CD4-positive, CD25-positive, alpha-beta regulatory T cell (primary cell): ENCODE measurements around the gene SNTG2. TPM values are rescaled to one million over a fixed set of nuclear protein-coding genes. Genes with fewer than 3 reads are reported as not detected.
"Not testable (repeated sequence)": the region's sequence is repeated elsewhere in the genome, so short reads cannot be mapped to it uniquely, and the experiment has no call there.

Source experiments
- ATAC-seq, 2 donors: fragments of 150-1000 bp; cut with Tn5 transposase; one replicate each; pipeline ENCODE4 v1.10.0; 2021; ENCODE audit warnings: low read depth in 2 of 2, moderate number of reproducible peaks in 2 of 2, moderate library complexity in 1 of 2
- DNase-seq, 3 donors: peaks; one replicate each; pipeline versions ENCODE4 v3.0.0 to v3.0.0-alpha.2; 2012 to 2022; ENCODE audit warnings: mixed read lengths in 1 of 3
- H3K27ac ChIP-seq: one replicate; pipeline ENCODE4 v1.7.0; 2013; ENCODE audit warnings: mild to moderate bottlenecking, low read length; ENCODE audit not compliant: insufficient read depth, poor library complexity, severe bottlenecking
- H3K27me3 ChIP-seq: one replicate; pipeline ENCODE4 v1.7.0; 2013; ENCODE audit warnings: low read length; ENCODE audit not compliant: control insufficient read depth, insufficient read depth
- H3K36me3 ChIP-seq: one replicate; pipeline ENCODE4 v1.7.0; 2013; ENCODE audit warnings: mild to moderate bottlenecking, low read length, moderate library complexity; ENCODE audit not compliant: control insufficient read depth, insufficient read depth
- H3K4me1 ChIP-seq: 2 replicates; pipeline ENCODE4 v1.7.0; 2013; ENCODE audit warnings: mild to moderate bottlenecking, low read length; ENCODE audit not compliant: insufficient read depth, control insufficient read depth, poor library complexity, severe bottlenecking
- H3K4me3 ChIP-seq: one replicate; pipeline ENCODE4 v1.7.0; 2013; ENCODE audit warnings: low read depth, mild to moderate bottlenecking, low read length, moderate library complexity
- H3K9me3 ChIP-seq, 2 experiments: 1 replicate in 1 of 2; 2 replicates in 1 of 2; pipeline ENCODE4 v1.7.0; 2013; ENCODE audit warnings: low read length in 2 of 2, mild to moderate bottlenecking in 1 of 2, moderate library complexity in 1 of 2; ENCODE audit not compliant: control insufficient read depth in 2 of 2
- H3K27ac Mint-ChIP-seq, 3 donors: one replicate each; pipeline ENCODE4 v1.8.0; 2020 to 2022; ENCODE audit warnings: mild to moderate bottlenecking in 3 of 3, mixed read lengths in 3 of 3, moderate library complexity in 2 of 3
- H3K27me3 Mint-ChIP-seq: one replicate; pipeline ENCODE4 v1.8.0; 2022; ENCODE audit warnings: mild to moderate bottlenecking, mixed read lengths
- H3K36me3 Mint-ChIP-seq: one replicate; pipeline ENCODE4 v1.8.0; 2020; ENCODE audit warnings: mixed read lengths
- H3K4me1 Mint-ChIP-seq, 4 donors: one replicate each; pipeline ENCODE4 v1.8.0; 2020 to 2022; ENCODE audit warnings: mixed read lengths in 4 of 4, mild to moderate bottlenecking in 1 of 4
- H3K4me3 Mint-ChIP-seq, 4 donors: one replicate each; pipeline ENCODE4 v1.8.0; 2020 to 2022; ENCODE audit warnings: mild to moderate bottlenecking in 4 of 4, mixed read lengths in 4 of 4, moderate library complexity in 3 of 4
- H3K9me3 Mint-ChIP-seq, 7 donors: one replicate each; pipeline ENCODE4 v1.8.0; 2020 to 2022; ENCODE audit warnings: mixed read lengths in 7 of 7, mild to moderate bottlenecking in 3 of 7, moderate library complexity in 2 of 7
- polyA plus RNA-seq, 4 donors: library from polyadenylated mRNA; unstranded; fragments of 300-500 nt; fragmentation: Illumina TruSeq; gene quantifications; one replicate each; pipeline ENCODE4 v1.2.3, GENCODE V29; 2021
- total RNA-seq: library from RNA; stranded (reverse); gene quantifications from one replicate; pipeline ENCODE4 v1.2.3, GENCODE V29; 2022

Gene SNTG2
- total and polyA plus RNA-seq, 5 donors from 2014 or later: 0.64 TPM; not detected in 4

GRCh38 chr2:1227274-1227900 lies 276.7 kb downstream of the SNTG2 start:
- H3K27ac ChIP-seq: no peak overlapping the region
- Mint-ChIP-seq H3K36me3 (no peaks in the 10 kb centered on the region), H3K27ac (no peak overlapping the region), H3K4me3 (no peak overlapping the region), H3K9me3 (peaks cover 0 to 2% (median 0%) of the 10 kb centered on the region in 7 donors), H3K27me3 (no peaks in the 10 kb centered on the region), H3K4me1 (no peaks in the 10 kb centered on the region)
- H3K4me1 ChIP-seq: no peaks in the 10 kb centered on the region
- no peaks in the 10 kb centered on the region for H3K9me3 ChIP-seq
- H3K4me3 ChIP-seq: no peak overlapping the region
- H3K36me3 ChIP-seq: no peaks in the 10 kb centered on the region
- ATAC-seq (no peak), DNase-seq (no peak)
- no peaks in the 10 kb centered on the region for H3K27me3 ChIP-seq

- not testable (repeated sequence) for H3K36me3 Mint-ChIP-seq, H3K27ac ChIP-seq, H3K4me1 ChIP-seq, ATAC-seq, DNase-seq, H3K4me1 Mint-ChIP-seq, H3K36me3 ChIP-seq, H3K27me3 Mint-ChIP-seq, H3K9me3 ChIP-seq, H3K9me3 Mint-ChIP-seq, H3K4me3 Mint-ChIP-seq, H3K27ac Mint-ChIP-seq, H3K4me3 ChIP-seq, H3K27me3 ChIP-seq
These were observed 278.9 kb downstream of the SNTG2 start for GRCh38 chr2:1229596-1229995.

- H3K4me1 Mint-ChIP-seq: no peaks in the 10 kb centered on the region
These were observed 279.7 kb downstream of the SNTG2 start for GRCh38 chr2:1230155-1230893.

GRCh38 chr2:1231466-1232063 lies 280.9 kb downstream of the SNTG2 start:
- H3K36me3 ChIP-seq: no peaks in the 10 kb centered on the region
- no peak overlapping the region for H3K4me3 Mint-ChIP-seq
- no peaks in the 10 kb centered on the region for H3K4me1 Mint-ChIP-seq
- no peaks in the 10 kb centered on the region for H3K9me3 ChIP-seq
- no peak overlapping the region for H3K27ac Mint-ChIP-seq
- no peak for DNase-seq
- H3K4me1 ChIP-seq: no peaks in the 10 kb centered on the region
- H3K27me3 Mint-ChIP-seq: no peaks in the 10 kb centered on the region
- H3K27me3 ChIP-seq: no peaks in the 10 kb centered on the region
- no peak overlapping the region for H3K4me3 ChIP-seq
- no peaks in the 10 kb centered on the region for H3K36me3 Mint-ChIP-seq
- no peak overlapping the region for H3K27ac ChIP-seq
- ATAC-seq: no peak
- H3K9me3 Mint-ChIP-seq: peaks cover 0 to 3% (median 0%) of the 10 kb centered on the region in 7 donors

More at GRCh38 chr2:1230155-1230893, 279.7 kb downstream of the SNTG2 start:
- no peak overlapping the region for H3K4me3 ChIP-seq
- Mint-ChIP-seq H3K4me3 (peak overlapping the region in 1 of 4 donors; percentile 82), H3K27ac (no peak overlapping the region), H3K9me3 (peaks cover 0 to 2% (median 0%) of the 10 kb centered on the region in 7 donors), H3K36me3 (no peaks in the 10 kb centered on the region), H3K27me3 (no peaks in the 10 kb centered on the region)
- DNase-seq (no peak), ATAC-seq (no peak)
- H3K27ac ChIP-seq: no peak overlapping the region
- H3K27me3 ChIP-seq: no peaks in the 10 kb centered on the region
- H3K36me3 ChIP-seq: no peaks in the 10 kb centered on the region
- no peaks in the 10 kb centered on the region for H3K9me3 ChIP-seq
- H3K4me1 ChIP-seq: no peaks in the 10 kb centered on the region

- H3K4me3 ChIP-seq: no peak overlapping the region
- no peaks in the 10 kb centered on the region for H3K27me3 Mint-ChIP-seq
- peaks cover 0 to 3% (median 0%) of the 10 kb centered on the region in 7 donors for H3K9me3 Mint-ChIP-seq
- H3K36me3 ChIP-seq: no peaks in the 10 kb centered on the region
- no peaks in the 10 kb centered on the region for H3K9me3 ChIP-seq
- no peaks in the 10 kb centered on the region for H3K36me3 Mint-ChIP-seq
- DNase-seq (no peak), ATAC-seq (no peak)
- H3K4me1 Mint-ChIP-seq: no peaks in the 10 kb centered on the region
- H3K4me1 ChIP-seq: no peaks in the 10 kb centered on the region
- H3K27me3 ChIP-seq: no peaks in the 10 kb centered on the region
- H3K4me3 Mint-ChIP-seq: no peak overlapping the region
- H3K27ac Mint-ChIP-seq: no peak overlapping the region
- no peak overlapping the region for H3K27ac ChIP-seq
These were observed 282.6 kb downstream of the SNTG2 start for GRCh38 chr2:1233281-1233680.

GRCh38 chr2:1234731-1235308 lies 284.2 kb downstream of the SNTG2 start:
- no peak for DNase-seq
- no peak overlapping the region for H3K27ac Mint-ChIP-seq
- no peaks in the 10 kb centered on the region for H3K27me3 Mint-ChIP-seq

GRCh38 chr2:1235806-1236205 lies 285.2 kb downstream of the SNTG2 start:
- Mint-ChIP-seq H3K9me3 (peaks cover 0 to 1% (median 0%) of the 10 kb centered on the region in 7 donors), H3K27me3 (no peaks in the 10 kb centered on the region), H3K4me3 (no peak overlapping the region), H3K27ac (no peak overlapping the region), H3K4me1 (no peaks in the 10 kb centered on the region), H3K36me3 (no peaks in the 10 kb centered on the region)
- no peak for DNase-seq
- Histone ChIP-seq H3K27ac (no peak overlapping the region), H3K9me3 (no peaks in the 10 kb centered on the region), H3K4me1 (no peaks in the 10 kb centered on the region), H3K36me3 (no peaks in the 10 kb centered on the region), H3K4me3 (no peak overlapping the region), H3K27me3 (no peaks in the 10 kb centered on the region)
- ATAC-seq: no peak

More at GRCh38 chr2:1234731-1235308, 284.2 kb downstream of the SNTG2 start:
- H3K36me3 Mint-ChIP-seq: no peaks in the 10 kb centered on the region
- peaks cover 0 to 1% (median 0%) of the 10 kb centered on the region in 7 donors for H3K9me3 Mint-ChIP-seq
- H3K4me1 ChIP-seq: no peaks in the 10 kb centered on the region
- no peaks in the 10 kb centered on the region for H3K9me3 ChIP-seq
- no peak overlapping the region for H3K4me3 Mint-ChIP-seq
- H3K27me3 ChIP-seq: no peaks in the 10 kb centered on the region
- H3K4me1 Mint-ChIP-seq: no peaks in the 10 kb centered on the region
- H3K4me3 ChIP-seq: no peak overlapping the region
- no peaks in the 10 kb centered on the region for H3K36me3 ChIP-seq
- no peak overlapping the region for H3K27ac ChIP-seq
- ATAC-seq: no peak
